HCT116 (cell line): Measurements from ENCODE around the gene RHBDD2. TPM values are rescaled to one million over a fixed set of nuclear protein-coding genes. Genes with fewer than 3 reads are reported as not detected.

ENCODE experiments used
- ATAC-seq: fragments of 200-7000 bp; cut with Tn5 transposase; 2 replicates; pipeline ENCODE4 v1.9.1; 2020; ENCODE audit warnings: mild to moderate bottlenecking, moderate library complexity
- BruUV-seq: library from RNA; stranded (reverse); fragments of 400-500 nt; replicated peaks from 2 replicates; lab custom pipeline; 2021; lab: Mats Ljungman, UMichigan
- CTCF ChIA-PET: fragments of 300-600 bp; sonication (Branson Sonifier 250); formaldehyde crosslinking; loops from one replicate; lab custom pipeline; 2021; ENCODE audit warnings: antibody characterized with exemption; lab: Charles Lee
- POLR2A ChIA-PET: fragments of 300-600, 350-600 bp; sonication (Branson Sonifier 250); formaldehyde crosslinking; loops from one replicate; lab custom pipeline; 2021; ENCODE audit warnings: antibody characterized with exemption; lab: Charles Lee
- RAD21 ChIA-PET, 2 experiments: fragments of 300-600 bp; sonication (Branson Sonifier 250); formaldehyde crosslinking; loops; one replicate each; lab custom pipeline; 2023; ENCODE audit warnings: low total read pairs in 2 of 2; ENCODE audit not compliant: uncharacterized antibody in 2 of 2, unreplicated experiment in 2 of 2, low non-redundant PET in 1 of 2; lab: Charles Lee
- DNase-seq: peaks from one replicate; pipeline ENCODE4 v3.0.0-alpha.2; 2010; ENCODE audit warnings: low read depth, low spot score
- H2AFZ ChIP-seq: fragments of 200-600 bp; shearing (Covaris generic), sonication (generic); 2 replicates; pipeline ENCODE4 v1.6.1; 2017; ENCODE audit warnings: low read depth, mixed run types, mixed read lengths, antibody characterized with exemption, low read length; ENCODE audit not compliant: poor library complexity, severe bottlenecking
- H3K27ac ChIP-seq: 2 replicates; pipeline ENCODE4 v1.5.1; 2012; ENCODE audit warnings: low read depth, low read length
- H3K27me3 ChIP-seq: fragments of 200-600 bp; sonication (generic); 2 replicates; pipeline ENCODE4 v1.6.1; 2016; ENCODE audit warnings: mixed run types, low read length, mixed read lengths; ENCODE audit not compliant: insufficient read depth
- H3K36me3 ChIP-seq, 2 experiments: fragments of 200-500 bp in 1 of 2; fragments of 200-600 bp in 1 of 2; sonication (Bioruptor generic) in 1 of 2; sonication (generic) in 1 of 2; 2 replicates each; pipeline versions ENCODE4 v1.5.1 to v1.6.1; 2014 to 2016; ENCODE audit warnings: low read length in 2 of 2, inconsistent platforms in 1 of 2, mixed read lengths in 1 of 2, mixed run types in 1 of 2; ENCODE audit not compliant: insufficient read depth in 2 of 2, control insufficient read depth in 1 of 2
- H3K4me1 ChIP-seq, 2 experiments: fragments of 200-600 bp in 1 of 2; sonication (generic) in 1 of 2; 2 replicates each; pipeline versions ENCODE4 v1.5.1 to v1.6.1; 2012 to 2017; ENCODE audit warnings: low read length in 2 of 2, inconsistent platforms in 1 of 2, mild to moderate bottlenecking in 1 of 2, mixed read lengths in 1 of 2, mixed run types in 1 of 2, moderate library complexity in 1 of 2; ENCODE audit not compliant: insufficient read depth in 2 of 2, control insufficient read depth in 1 of 2
- H3K4me2 ChIP-seq: fragments of 200-600 bp; sonication (generic); 2 replicates; pipeline ENCODE4 v1.6.1; 2017; ENCODE audit warnings: mixed run types, low read length, mixed read lengths
- H3K4me3 ChIP-seq, 2 experiments: fragments of 200-600 bp in 1 of 2; sonication (generic) in 1 of 2; replicated peaks in 1 of 2; 2 replicates each; pipeline ENCODE4 v1.5.1; 2011 to 2016; ENCODE audit warnings: low read length in 2 of 2, control low read depth in 1 of 2, low read depth in 1 of 2, mild to moderate bottlenecking in 1 of 2, mixed read lengths in 1 of 2, mixed run types in 1 of 2
- H3K79me2 ChIP-seq: fragments of 200-600 bp; sonication (generic); 2 replicates; pipeline ENCODE4 v1.6.1; 2017; ENCODE audit warnings: mild to moderate bottlenecking, mixed run types, low read length, moderate library complexity, mixed read lengths; ENCODE audit not compliant: insufficient read depth
- H3K9ac ChIP-seq: fragments of 200-600 bp; sonication (generic); 2 replicates; pipeline ENCODE4 v1.6.1; 2016; ENCODE audit warnings: low read length, mixed read lengths
- H3K9me2 ChIP-seq: fragments of 200-600 bp; sonication (generic), shearing (Covaris generic); 2 replicates; pipeline ENCODE4 v1.6.1; 2017; ENCODE audit warnings: mixed run types, mild to moderate bottlenecking, moderate library complexity; ENCODE audit not compliant: insufficient read depth
- H3K9me3 ChIP-seq, 2 experiments: fragments of 200-500 bp in 1 of 2; fragments of 200-600 bp in 1 of 2; sonication (Bioruptor generic) in 1 of 2; sonication (generic) in 1 of 2; 2 replicates each; pipeline ENCODE4 v1.6.1; 2014 to 2017; ENCODE audit warnings: low read length in 2 of 2, mixed read lengths in 2 of 2, inconsistent platforms in 1 of 2, low read depth in 1 of 2, mild to moderate bottlenecking in 1 of 2, mixed run types in 1 of 2, moderate library complexity in 1 of 2; ENCODE audit not compliant: control insufficient read depth in 1 of 2, insufficient read depth in 1 of 2
- H4K20me1 ChIP-seq: fragments of 200-600 bp; sonication (generic), shearing (Covaris generic); 2 replicates; pipeline ENCODE4 v1.6.1; 2017; ENCODE audit warnings: mixed run types, mild to moderate bottlenecking, moderate library complexity; ENCODE audit not compliant: insufficient read depth
- CBX3 ChIP-seq: IDR thresholded peaks from 2 replicates; pipeline ENCODE4 v1.6.1; 2012; ENCODE audit warnings: low read depth
- RAD21 ChIP-seq: IDR thresholded peaks from 2 replicates; pipeline ENCODE4 v1.6.1; 2012; ENCODE audit warnings: low read depth, mild to moderate bottlenecking
- YY1 ChIP-seq: IDR thresholded peaks from 2 replicates; pipeline ENCODE4 v1.6.1; 2011; ENCODE audit warnings: low read length, low read depth, moderate library complexity, mild to moderate bottlenecking; ENCODE audit not compliant: insufficient replicate concordance; ENCODE audit errors: extremely low read depth
- intact Hi-C: fragments of 100-400 bp; cut with micrococcal nuclease; formaldehyde crosslinking; loops from 2 replicates; pipeline ENCODE4 v1.10.0; 2022
- total RNA-seq: library from RNA; stranded (reverse); gene quantifications from one replicate; pipeline ENCODE4 v1.2.1, GENCODE V29; 2021; ENCODE audit not compliant: unreplicated experiment
- TF ChIP-seq, protein P1 (sequence below): IDR thresholded peaks from 2 replicates; pipeline ENCODE4 v1.6.1; 2012
- TF ChIP-seq, protein P2 (sequence below): IDR thresholded peaks from 2 replicates; pipeline ENCODE4 v1.6.1; 2011; ENCODE audit warnings: mild to moderate bottlenecking, low read length, moderate library complexity; ENCODE audit not compliant: insufficient replicate concordance; ENCODE audit errors: extremely low read depth
- TF ChIP-seq, protein P3 (sequence below): IDR thresholded peaks from 2 replicates; pipeline ENCODE4 v1.6.1; 2012

The RHBDD2 gene
- total RNA-seq, 1 experiment from 2014 or later: 42.9 TPM

DNA sequence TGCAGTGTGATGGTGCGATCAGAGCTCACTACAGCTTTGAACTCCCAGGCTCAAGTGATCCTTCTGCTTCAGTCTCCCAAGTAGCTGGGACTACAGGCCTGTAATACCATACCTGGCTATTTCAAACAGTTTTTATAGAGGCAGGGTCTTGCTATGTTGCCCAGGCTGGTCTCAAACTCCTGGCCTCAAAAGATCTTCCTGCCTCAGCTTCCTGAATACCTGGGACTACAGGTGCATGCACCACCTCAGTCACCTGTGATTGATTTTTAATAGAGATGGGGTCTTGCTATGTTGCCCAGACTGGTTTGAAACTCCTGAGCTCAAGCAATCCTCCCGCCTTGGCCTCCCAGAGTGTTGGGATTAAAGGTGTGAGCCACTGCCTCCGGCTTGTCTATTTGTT lies 38.8 kb upstream of the RHBDD2 start:
- POLR2A ChIA-PET: no interaction called here
- H2AFZ ChIP-seq: no peak overlapping the region
- peaks cover 0 to 6% of the 10 kb centered on the region in 2 experiments; a peak in 1 of 4 replicates for H3K4me1 ChIP-seq
- H3K27ac ChIP-seq: no peak overlapping the region
- no peaks in the 10 kb centered on the region for H3K9me2 ChIP-seq
- intact Hi-C loops: no loop called here
- H3K9me3 ChIP-seq: no peaks in the 10 kb centered on the region
- no peaks in the 10 kb centered on the region for H3K36me3 ChIP-seq
- H3K79me2 ChIP-seq: no peaks in the 10 kb centered on the region
- H3K9ac ChIP-seq: no peak overlapping the region
- CTCF ChIA-PET: no interaction called here
- H3K4me2 ChIP-seq: no peak overlapping the region
- H3K4me3 ChIP-seq: no peak overlapping the region
- DNase-seq (no peak), ATAC-seq (no peak)
- no TSS peak for BruUV-seq
- TF ChIP-seq, protein P1, sequence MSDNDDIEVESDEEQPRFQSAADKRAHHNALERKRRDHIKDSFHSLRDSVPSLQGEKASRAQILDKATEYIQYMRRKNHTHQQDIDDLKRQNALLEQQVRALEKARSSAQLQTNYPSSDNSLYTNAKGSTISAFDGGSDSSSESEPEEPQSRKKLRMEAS: no peak
- TF ChIP-seq, protein P2, sequence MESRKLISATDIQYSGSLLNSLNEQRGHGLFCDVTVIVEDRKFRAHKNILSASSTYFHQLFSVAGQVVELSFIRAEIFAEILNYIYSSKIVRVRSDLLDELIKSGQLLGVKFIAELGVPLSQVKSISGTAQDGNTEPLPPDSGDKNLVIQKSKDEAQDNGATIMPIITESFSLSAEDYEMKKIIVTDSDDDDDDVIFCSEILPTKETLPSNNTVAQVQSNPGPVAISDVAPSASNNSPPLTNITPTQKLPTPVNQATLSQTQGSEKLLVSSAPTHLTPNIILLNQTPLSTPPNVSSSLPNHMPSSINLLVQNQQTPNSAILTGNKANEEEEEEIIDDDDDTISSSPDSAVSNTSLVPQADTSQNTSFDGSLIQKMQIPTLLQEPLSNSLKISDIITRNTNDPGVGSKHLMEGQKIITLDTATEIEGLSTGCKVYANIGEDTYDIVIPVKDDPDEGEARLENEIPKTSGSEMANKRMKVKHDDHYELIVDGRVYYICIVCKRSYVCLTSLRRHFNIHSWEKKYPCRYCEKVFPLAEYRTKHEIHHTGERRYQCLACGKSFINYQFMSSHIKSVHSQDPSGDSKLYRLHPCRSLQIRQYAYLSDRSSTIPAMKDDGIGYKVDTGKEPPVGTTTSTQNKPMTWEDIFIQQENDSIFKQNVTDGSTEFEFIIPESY: no peak
- no peak for TF ChIP-seq YY1
- TF ChIP-seq RAD21: no peak
- TF ChIP-seq, protein P3, sequence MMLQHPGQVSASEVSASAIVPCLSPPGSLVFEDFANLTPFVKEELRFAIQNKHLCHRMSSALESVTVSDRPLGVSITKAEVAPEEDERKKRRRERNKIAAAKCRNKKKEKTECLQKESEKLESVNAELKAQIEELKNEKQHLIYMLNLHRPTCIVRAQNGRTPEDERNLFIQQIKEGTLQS: no peak
- no peak for TF ChIP-seq CBX3
- H4K20me1 ChIP-seq: no peaks in the 10 kb centered on the region
- H3K27me3 ChIP-seq: no peaks in the 10 kb centered on the region
- RAD21 ChIA-PET: no interaction called here
